ENCODE measurements around the gene SMIM38.

The SMIM38 gene

DNA sequence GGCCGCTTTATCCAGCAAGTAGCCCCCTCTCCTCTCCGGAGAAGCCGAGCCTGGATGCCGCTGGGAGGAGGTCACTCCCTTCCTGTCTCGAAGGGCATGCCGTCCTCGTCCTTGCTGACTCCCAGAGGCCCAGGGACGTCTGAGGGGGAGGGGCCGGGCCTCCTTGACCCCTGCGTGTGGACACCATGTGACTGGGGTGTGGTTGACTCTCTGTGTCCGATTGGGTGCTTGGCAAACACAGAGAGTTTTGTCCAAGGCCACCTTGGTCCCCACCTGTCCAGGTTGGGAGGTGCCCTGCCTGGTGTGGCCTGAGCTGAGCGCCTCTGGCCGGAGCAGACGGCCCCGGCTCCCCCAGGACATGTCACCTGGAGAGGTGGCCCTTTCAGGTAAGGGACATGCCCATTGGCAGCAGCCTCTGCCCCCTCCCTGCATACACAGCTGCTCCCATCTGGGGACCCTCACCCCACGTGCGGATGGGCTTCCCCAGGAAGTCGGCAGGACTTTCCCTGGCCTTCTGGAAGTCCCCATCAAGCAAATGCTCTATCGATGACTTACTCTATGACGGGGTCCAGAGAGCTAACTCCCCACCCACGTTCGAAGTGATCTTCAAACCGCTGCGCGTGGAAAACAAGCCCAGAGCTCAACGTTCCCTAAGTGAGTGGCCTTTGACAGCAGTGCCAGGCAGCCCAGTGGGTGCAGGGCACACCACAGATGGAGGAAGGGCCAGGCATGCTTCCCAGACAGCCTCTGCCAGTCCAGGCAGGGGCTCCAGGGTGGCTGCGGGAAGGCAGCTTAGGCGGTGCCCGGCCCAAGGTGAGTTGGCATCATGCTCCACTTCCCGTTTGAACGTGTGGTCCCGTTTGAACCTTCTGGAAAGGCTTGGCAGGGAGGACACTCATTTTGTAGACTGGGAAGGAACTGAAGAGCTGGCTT is at the start of gene SMIM38:
SMIM38 (plus strand) TSS at position 634 of the 933 bp plus-strand sequence. CDS start 1,912 bp downstream, outside the sequence.
- no peak for DNase-seq

DNA sequence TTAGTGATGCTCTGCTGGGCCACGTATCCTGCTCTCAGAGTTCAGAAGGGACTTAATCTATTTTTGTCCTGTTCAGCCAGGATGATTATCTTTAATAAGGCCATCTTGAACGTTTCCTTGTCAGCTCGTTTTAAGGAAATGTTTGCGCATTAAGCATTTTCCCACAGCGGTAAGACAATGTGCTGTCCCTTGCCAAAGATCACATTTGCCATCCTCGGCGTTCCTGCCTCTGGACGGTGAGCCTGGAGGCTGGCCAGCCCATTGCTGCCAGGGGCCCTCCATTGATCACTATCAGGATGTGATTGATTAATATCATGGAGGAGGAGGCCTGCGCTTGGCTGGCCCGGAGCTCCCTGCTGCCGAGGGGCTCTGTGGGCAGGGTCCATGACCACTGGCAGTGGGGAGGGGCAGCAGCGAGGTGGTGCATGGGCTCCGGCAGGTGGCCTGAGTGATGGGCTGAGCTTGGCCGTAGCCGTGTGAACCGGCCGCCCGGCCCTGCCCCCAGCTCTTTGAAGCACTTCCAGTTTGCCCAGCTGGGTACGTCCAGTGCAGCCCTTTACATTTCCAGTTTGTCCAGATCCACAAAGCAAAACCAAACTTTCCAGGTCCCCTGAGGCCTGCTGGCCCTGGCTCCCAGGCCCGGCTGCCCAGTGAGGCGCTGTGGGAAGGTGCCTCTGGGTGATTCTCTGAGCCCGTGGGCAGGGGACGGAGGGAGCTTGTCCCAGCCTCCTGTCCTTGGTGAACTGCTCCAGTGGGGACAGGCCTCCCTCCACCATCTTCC is 49.5 kb upstream of the SMIM38 start:
- no peak for DNase-seq

DNA sequence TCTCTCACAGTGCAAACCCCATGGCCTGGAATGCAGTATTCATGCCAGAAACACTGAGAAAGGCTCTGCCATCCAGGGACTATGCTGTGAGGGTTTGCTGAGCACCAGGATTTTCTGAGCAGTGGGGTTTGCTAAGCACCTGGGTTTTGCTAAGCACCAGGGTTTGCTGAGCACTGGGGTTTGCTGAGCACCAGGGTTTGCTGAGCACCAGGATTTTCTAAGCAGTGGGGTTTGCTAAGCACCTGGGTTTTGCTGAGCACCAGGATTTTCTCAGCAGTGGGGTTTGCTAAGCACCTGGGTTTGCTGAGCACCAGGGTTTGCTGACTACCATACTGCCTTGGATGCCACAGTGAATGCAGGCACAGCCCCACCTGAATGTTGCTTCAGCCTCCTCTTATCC is 48.3 kb upstream of the SMIM38 start:
- DNase-seq = no peak

DNA sequence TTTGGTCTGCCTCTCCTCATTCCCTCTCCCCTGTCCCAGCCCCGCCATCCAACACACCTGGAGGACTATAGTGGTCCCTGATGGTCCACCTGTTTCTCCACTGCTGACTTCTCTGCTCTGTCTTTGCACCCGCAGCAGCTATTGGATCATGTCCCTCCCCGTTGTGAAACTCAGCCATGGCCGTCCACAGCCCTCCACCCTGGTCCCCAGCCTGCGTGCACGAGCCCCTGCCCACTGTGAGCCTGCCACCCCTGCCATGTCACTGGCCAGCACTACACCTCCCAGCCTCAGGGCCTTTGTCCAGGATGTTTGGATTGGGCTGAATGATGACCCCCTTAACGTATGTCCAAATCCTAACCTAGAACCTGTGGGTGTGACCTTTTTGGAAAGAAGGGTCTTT is 47.7 kb upstream of the SMIM38 start:
- no peak for DNase-seq

DNA sequence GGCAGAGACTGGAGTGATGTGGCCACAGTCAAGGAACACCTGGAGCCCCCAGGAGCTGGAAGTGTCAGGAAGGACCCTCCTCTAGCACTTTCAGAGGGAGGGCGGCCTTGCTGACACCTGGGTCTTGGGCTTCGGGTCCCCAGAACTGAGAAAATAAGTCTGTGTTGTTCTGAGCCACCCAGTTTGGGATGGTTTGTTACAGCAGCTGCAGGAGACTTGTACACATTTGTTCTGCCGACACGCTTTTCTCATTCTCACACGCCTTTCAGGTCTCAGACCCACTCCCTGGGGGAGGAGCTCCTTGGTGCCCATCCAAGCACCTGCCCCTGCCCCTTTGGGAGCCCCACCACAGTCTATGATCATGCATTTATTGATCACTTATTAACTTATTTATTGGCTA is 47.2 kb upstream of the SMIM38 start:
- DNase-seq = no peak

DNA sequence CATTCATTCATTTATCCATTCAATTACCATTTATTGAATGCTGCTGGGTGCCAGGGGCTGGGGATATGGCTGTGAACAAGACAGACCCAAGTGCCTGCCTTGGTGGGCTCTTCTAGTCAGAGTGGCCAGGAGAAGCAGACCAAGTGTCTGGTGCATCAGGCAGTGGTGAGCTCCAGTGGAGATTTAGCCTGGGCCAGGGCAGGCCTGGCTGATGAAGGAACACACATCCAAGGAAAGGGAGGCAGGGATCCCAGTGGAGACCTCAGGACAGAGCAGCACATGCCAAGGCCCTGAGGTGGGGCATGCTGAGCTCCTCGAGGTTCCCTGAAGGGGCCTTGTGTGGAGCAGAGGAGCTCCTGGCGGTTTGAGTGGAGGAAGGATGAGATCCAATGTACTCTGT is 46.6 kb upstream of the SMIM38 start:
- no peak for DNase-seq

DNA sequence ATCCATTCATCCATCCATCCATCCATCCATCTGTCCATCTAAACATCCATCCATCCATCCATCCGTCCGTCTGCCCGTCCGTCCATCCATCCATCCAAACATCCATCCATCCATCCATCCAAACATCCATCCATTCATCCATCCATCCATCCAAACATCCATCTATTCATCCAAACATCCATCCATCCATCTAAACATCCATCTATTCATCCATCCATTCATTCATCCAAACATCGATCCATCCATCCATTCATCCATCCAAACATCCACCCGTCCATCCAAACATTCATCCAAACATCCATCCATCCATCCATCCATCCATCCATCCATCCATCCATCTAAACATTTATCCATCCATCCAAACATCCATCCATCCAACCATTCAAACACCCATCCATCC is 45.3 kb upstream of the SMIM38 start:
- no peak for DNase-seq

DNA sequence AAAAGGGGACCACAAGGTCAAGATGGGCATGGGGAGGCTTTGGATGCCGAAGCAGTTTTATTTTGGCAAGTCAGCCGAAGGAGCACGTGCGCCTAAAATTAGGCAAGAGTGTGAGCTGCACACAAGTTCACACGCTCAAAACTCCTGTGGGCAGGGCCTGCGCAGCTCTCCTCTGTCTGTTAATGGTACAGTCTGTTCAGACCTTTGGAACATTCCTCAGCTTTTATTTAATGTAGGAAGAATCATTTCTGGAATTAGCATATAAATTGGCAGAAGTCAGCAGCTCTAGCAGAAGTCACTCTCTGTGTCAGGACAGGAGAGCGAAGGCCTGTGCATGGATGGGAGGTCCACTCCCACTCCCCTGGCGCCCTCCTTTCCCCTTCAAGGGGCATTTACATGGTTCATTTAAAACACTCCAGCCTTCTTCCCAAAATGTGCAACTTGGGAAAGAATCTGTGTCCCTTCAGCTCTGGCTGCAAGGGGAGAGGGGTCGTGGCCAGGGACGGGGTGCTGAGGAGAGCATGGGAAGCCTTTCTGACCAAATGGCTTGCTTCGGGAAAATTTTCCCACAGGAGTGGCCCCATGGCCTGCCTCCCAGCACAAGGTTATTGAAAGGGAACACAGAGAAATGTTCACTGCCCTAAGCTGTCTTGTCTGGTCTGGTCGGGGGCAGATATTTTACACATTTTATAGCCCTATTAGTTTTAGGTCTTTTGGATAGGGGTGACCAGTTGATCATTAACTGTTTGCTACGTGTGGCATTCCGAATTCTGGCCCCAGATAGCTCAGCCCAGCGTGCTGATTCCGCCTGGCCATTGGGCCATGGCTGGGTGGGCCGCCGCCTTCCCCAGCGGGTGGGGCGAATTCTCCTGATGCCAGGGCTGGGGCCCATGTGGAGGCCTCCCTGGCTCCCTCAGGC is 43.9 kb upstream of the SMIM38 start:
- DNase-seq = no peak

DNA sequence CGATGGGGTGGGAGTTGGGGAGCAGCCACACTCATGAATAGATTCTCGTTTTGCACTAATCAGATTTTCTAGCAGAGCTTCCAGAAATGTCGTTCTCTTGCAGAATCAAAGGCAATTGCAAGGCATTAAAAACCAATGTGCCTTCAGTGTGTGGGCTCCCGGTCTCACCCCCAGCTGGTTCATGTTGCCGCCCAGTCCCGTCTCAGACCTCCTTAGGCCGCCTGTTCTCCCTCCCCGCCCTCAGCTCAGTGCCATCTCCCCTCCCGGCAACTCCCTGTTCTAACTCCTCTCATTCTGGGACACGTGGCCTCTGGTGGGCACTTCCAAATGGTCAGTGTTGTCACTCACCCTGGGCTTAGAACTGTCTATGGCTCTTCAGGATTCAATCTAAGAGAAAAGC is 42.5 kb upstream of the SMIM38 start:
- no peak for DNase-seq

DNA sequence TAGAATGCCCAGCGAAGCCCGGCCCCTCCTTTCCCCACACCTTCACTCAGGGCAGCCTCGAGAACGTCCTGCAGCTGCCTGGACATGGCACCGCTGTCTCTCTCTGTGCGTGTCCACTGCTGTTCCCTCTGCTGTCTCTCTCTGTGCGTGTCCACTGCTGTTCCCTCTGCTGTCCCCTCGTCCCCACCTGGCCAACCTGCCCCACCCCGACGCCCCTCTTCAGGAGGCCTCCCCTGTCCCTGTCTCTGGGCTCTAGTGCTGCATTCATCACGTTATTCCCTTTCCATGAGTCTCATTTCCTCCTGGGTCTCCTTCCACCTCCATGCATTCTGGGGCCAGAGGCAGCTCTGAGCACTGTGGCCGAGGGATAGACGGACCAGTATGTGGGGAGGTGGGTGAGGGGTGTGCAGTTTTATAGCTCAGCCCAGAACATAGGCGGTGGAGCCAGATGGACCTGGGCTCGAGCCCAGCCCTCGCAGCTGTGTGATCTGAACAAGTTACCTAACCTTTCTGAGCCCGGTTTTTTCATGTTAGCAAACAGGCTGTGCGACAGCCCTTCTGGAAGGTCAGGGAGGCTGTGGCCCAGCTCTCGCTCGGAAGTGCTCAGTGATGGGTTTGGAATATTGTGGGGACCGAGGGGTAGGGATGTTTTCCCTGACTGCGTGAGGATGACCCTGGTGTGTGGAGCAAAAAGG is 41.9 kb upstream of the SMIM38 start:
- DNase-seq = no peak

DNA sequence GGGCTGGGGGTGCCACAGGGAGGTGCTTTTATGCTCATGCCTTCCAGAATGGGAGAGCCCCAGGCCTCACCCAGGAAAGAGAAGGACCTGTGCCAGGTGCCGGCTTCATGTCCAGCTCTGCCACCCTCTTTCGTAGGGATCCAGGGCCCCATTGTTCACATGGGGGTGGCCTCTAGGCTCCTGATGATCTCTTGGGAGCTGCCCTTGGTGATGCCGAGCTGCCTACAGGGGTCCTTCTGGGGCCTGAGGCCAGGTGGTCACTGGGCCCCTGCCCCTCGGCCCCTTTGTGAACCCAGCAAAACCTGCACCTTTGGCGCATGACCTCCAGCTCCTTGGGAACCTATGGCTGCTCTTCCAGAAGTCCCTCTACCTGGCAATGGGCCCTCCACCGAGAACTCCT is 41.4 kb upstream of the SMIM38 start:
- no peak for DNase-seq

DNA sequence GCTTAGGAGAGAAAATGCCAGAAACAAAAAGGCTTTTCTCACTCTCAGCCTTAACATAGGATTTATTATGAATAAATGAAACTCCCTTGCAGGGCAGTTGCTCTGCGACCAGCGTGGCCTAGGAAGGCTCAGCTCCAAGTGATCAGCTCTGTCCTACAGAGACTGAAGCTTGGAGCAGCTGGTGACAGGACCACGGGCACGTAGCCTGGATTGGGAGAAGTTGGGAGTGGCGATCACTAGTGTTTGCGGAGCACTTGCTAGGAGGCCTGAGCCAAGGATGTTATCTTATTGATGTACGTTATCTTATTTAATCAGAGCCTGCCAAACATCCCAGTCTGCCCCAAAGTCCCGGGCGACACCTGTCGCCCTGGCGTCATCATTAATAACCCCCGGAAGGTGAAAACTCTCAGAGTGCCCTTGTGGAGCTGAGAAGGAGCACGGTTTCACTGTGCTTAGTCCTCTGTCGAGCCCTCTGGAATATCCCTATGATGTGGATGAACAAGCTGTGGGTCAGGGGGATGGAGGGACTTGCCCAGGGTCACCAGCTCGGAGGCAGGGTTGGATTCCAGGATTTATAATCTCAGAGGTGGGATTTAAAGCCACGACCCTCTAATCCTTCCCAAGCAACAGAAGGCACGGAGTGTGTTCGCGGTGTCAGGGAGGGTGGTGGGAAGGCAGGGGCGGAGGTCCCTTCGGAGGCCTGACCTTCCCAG is 40.8 kb upstream of the SMIM38 start:
- no peak for DNase-seq

DNA sequence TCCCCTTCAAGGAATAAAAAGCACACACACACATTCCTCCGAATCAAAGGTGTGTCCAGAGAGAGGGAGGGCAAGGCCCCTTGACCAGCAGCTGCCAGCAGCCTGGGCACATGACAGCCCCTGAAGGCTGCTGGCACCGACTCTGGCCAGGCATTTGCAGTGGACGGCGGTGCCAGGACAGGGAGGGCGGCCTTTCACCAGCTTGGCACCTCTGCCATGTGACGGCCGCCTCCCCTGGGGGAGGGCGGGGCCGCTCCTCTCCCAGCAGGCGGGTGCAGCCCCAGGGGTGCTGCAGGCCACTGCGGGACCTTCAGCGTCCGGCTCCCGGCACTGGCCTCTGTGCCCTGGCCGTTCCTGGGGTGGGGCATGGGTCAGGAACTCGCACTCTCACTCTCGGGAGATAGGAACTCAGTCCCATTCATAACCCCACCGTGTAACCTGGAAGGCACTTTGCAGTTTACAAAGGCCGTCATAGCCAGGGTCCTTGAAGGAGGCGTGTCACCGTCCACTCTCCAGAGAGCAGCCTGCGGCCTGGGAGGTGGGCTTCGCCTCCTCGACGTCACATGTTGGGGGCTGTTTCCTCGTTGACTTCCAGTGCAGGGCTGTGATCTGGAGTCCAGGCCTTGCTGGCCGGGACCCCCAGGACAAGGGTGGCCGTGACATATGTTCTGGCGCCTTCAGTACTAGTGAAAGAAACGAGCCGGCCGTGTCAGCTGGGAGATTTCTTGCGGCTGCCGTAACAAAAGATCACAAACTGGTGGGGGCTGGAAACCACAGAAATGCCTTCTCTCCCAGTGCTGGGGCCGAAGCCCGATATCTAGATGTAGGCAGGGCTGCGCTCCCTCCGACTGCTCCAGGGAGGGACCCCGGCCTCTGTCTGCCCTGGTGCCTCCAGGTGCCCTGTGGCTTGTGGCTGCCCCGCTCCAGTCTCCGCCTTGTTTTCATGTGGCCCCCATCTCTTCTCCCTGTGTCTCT is 39.9 kb upstream of the SMIM38 start:
- no peak for DNase-seq

DNA sequence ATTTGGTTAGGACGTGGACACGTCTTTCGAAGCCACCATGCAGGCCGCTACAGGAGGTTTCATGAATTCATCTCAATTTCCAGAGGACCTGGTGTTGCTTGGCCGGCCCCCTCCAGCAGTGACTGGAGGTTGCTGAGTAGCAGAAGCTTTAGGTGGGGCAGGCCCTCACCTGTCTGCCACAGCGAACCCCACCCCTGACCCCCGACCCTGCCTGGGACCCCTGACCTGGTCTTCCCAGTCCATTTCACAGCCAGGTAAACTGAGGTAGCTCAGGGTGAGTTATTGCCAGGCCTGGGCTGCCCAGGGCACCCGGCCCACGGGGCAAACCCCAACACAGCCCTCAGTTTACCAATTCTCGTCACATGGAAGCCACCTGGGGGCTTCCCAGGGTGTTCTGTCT is 39.1 kb upstream of the SMIM38 start:
- no peak for DNase-seq

DNA sequence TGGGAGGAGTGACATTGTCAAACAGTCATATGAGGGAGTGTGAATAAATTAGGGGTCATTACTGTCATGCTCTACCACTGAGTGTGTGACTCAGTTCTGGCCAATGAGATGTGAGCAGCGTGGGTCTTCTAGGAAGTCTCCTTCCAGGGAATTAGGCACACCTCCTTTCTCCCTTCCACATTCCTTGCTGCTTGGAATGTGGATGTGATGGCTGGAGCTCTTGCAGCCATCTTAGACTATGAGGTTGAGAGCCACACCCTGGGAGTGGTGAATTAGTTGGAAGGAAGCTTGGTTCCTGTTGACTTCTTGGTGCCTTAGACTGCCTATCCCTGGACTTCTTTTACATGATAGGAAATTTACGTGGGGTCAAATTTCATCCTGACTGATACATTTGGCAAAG is 36.5 kb upstream of the SMIM38 start:
- DNase-seq = no peak

DNA sequence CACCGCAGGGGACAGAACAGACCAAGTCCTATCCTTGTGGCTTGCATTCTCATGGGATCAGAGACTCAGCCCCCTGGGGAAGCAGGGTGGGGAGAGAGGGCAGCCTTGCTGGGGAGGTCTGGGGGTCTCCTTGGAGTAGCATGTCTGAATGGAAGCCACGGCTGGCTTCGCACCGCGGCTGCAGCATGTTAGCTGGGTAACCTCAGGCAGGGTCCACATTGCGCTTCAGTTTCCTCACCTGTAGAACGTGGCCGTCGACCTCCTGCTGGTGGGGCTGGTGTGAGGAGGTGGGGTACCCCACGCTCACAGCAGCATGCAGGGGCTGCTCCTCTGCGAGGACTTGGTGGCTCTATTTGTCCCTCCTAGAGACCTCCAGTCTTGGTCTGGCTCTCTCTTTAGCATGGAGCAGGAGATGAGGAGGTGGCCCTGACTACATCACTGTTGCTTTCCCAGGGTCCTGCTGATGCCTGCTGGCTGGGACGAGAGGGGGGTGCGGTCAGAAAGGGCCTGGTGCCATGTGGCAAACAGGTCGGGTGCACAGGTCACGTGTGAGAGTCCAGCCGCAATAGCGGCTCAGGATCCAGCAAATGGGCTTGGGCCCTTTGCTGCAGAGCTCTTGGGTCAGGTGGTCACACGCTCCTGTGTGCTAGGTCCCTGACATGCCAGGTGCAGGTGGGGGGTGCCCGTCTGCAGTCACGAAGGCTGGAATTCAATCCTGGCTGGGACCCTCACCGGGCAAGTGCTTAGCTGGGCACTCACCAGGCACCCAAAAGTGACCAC is 35.4 kb upstream of the SMIM38 start:
- no peak for DNase-seq

DNA sequence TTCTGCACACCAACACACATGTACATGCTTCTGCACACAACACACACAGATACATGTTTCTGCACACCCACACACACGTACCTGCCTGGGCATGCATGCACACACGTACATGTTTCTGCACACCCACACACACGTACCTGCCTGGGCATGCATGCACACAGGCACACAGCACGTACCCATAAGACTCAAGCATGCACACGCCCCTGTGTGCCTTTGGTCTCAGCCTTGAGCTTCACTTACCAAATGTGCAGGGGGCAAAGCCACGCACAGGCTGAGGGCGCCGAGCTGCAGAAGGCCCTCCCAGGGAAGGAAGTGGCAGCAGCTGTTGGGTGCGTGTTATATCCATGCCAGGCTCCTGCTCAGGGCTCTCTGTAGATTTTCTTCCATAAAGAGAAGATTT is 34.7 kb upstream of the SMIM38 start:
- no peak for DNase-seq

DNA sequence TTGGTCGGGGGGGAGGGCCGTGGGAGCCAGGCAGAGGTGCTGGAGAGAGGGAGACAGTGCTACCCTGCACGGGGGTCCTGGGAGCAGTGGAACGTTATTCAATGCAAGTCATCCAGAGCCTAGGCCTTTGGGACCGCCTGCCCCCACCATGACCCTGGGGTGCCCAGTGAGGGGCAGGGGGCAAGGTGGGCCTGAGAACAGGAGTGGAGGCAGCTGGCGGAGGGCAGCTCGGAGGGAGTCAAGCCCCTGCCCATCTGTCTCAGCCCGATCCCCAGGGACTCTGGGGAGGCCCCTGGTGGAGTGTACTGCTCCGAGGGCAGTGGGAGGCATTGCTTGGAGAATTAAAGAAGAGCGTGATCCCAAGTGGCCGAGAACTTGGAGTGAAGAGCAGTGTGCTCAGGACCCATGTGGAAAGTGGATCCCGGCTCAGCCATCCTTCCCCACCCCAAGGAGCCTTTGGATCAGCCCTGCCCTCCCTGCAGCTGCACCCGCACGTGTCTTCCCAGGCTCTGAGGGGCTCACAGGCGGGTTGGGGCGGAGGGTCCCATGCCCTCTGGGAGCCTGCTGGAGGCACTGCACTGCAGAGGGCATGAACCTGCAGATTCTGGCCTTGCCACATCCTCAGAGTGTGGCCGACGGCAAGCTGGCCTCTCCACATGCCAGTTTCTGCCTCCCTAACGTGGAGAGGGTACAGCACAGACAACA is 34.0 kb upstream of the SMIM38 start:
- no peak for DNase-seq

DNA sequence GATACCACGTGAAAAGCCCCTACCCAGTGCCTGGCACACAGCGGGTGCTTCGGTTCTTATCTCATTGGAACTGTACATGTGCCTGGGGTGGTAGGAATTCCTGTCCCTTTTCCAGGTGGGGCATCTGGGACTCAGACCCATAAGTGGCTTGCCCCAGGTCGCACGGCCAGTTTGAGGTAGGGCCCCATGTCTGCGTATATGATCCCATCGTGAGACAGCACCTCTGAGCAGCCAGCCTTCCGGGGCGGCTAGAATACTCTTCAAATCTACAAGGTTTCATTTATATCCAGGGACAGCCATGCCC is 33.5 kb upstream of the SMIM38 start:
- no peak for DNase-seq

Measured in KG1 (cell line).